HEK293T (cell line): ENCODE data around the gene DHX32.

Experiments used
- LEF1 ChIP-seq: fragments of 450-650 bp; IDR thresholded peaks from 2 replicates; pipeline ENCODE4 v1.6.1; 2017; ENCODE audit warnings: mild to moderate bottlenecking, borderline replicate concordance
- PKNOX1 ChIP-seq: fragments of 450-650 bp; IDR thresholded peaks from 2 replicates; pipeline ENCODE4 v1.6.1; 2016
- SP1 ChIP-seq: fragments of 450-650 bp; IDR thresholded peaks from 2 replicates; pipeline ENCODE4 v1.6.1; 2017

GRCh38 chr10:125844751-125845221 lies 36.3 kb downstream of the DHX32 start:
- TF ChIP-seq SP1: no peak
- TF ChIP-seq LEF1: no peak
- no peak for TF ChIP-seq PKNOX1
